Gastroesophageal sphincter (tissue), 4 donors: ENCODE results near the gene SLC6A3. TPM values are rescaled to one million over a fixed set of nuclear protein-coding genes. Genes with fewer than 3 reads are reported as not detected.

Experiments used
- ATAC-seq: fragments of 150-250 bp; one replicate; pipeline ENCODE4 v1.9.1; 2016; ENCODE audit warnings: mild to moderate bottlenecking, moderate library complexity
- H3K27ac ChIP-seq, 4 donors: fragments of 200-600 bp; sonication (generic) in 3 of 4; 1 replicate in 3 of 4; 2 replicates in 1 of 4; pipeline ENCODE4 v1.5.1; 2016 to 2019
- H3K27me3 ChIP-seq: fragments of 200-600 bp; sonication (generic); one replicate; pipeline ENCODE4 v1.5.1; 2019
- H3K36me3 ChIP-seq, 2 donors: fragments of 200-600 bp; sonication (generic); one replicate each; pipeline ENCODE4 v1.5.1; 2019; ENCODE audit warnings: control low read depth in 1 of 2
- H3K4me1 ChIP-seq, 3 donors: fragments of 200-600 bp; sonication (generic); 1 replicate in 2 of 3; 2 replicates in 1 of 3; pipeline ENCODE4 v1.5.1; 2016 to 2019; ENCODE audit warnings: control low read depth in 2 of 3
- H3K4me3 ChIP-seq, 2 donors: fragments of 200-600 bp; sonication (generic); one replicate each; pipeline ENCODE4 v1.5.1; 2019; ENCODE audit warnings: mild to moderate bottlenecking in 1 of 2, moderate library complexity in 1 of 2
- H3K9me3 ChIP-seq, 3 donors: fragments of 200-600 bp; sonication (generic); one replicate each; pipeline ENCODE4 v1.5.1; 2017 to 2019; ENCODE audit warnings: control low read depth in 2 of 3
- CTCF ChIP-seq, 4 experiments: fragments of 200-600 bp in 2 of 4; fragments of 450-650 bp in 2 of 4; sonication (generic) in 1 of 4; IDR thresholded peaks; one replicate each; pipeline ENCODE4 v1.5.1; 2017 to 2019; ENCODE audit warnings: antibody characterized with exemption in 4 of 4, mild to moderate bottlenecking in 2 of 4, moderate library complexity in 2 of 4
- EP300 ChIP-seq: sonication (generic); formaldehyde crosslinking; IDR thresholded peaks from one replicate; pipeline ENCODE4 v1.6.1; 2017; ENCODE audit warnings: antibody characterized with exemption, mild to moderate bottlenecking
- POLR2A ChIP-seq, 2 donors: fragments of 450-650 bp; IDR thresholded peaks; one replicate each; pipeline ENCODE4 v1.6.1; 2017; ENCODE audit warnings: antibody characterized with exemption in 2 of 2, mild to moderate bottlenecking in 2 of 2, moderate library complexity in 1 of 2
- POLR2AphosphoS5 ChIP-seq: sonication (generic); formaldehyde crosslinking; IDR thresholded peaks from one replicate; pipeline ENCODE4 v1.6.1; 2017; ENCODE audit warnings: antibody characterized with exemption
- WGBS, 2 donors: methylation state at CpG; one replicate each; pipeline ENCODE4 v1.1.5; 2018; ENCODE audit warnings: low coverage in 1 of 2; 5-methylcytosine and 5-hydroxymethylcytosine counted together
- total RNA-seq, 4 donors: library from RNA; depleted of rRNA; stranded (reverse); fragments of >200 nt; gene quantifications; one replicate each; pipeline ENCODE4 v1.1.0, GENCODE V29; 2016

Gene SLC6A3
- total RNA-seq, 4 donors from 2014 or later, result not detected

DNA sequence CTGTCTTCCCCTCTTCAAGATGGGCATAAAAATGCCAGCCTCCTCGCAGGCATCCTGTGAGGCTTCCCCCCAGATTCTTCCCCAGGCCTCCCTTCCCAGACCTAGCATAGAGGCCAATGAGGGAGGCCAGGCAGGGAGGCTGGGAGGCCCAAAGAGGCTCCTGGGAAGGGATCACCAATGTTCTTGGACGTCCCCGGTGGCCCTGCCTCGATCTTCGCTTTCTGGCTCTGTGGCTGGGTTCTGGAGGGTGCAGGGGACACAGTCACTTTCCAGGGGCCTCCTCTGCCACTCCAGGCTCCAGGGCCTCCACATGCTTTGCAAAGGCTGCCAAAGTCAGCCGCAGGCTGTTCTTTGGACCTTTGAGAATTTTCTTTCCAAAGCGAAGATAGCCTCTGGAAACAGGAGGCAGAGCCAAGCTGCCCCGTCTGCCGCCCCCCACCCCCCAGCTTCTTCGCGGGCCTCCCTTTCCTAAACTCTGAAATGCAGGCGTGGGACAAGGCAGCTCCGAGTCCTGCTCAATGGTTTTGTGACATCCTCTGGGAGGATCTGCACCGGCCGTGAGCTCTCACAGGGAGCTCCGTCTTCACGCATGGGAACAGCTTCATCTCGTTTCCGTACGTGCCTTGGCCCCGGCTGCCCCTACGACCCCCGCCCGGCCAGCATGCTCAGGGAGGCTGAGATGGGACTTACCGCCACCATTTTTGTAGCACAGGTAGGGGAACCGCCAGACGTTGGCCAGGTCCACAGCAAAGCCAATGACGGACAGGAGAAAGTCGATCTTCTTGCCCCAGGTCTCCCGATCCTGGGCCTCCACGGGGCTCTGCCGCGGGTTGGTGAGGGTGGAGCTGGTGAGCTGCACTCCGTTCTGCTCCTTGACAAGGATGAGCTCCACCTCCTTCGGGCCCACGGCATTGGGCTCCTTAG, 2.8 kb downstream of the SLC6A3 start:
- H3K36me3 ChIP-seq, result no peaks in the 10 kb centered on the region
- TF ChIP-seq EP300, result no peak
- no peak overlapping the region for H3K27ac ChIP-seq
- H3K27me3 ChIP-seq, result peaks cover 100% of the 10 kb centered on the region
- 47% methylated on average over 11 of the region's 36 CpGs; no CpG with 5 or more reads in 1 of the 2 donors for WGBS, 2 donors
- ATAC-seq, result no peak
- H3K4me1 ChIP-seq, result peaks cover 0 to 23% (median 10%) of the 10 kb centered on the region in 3 donors
- H3K9me3 ChIP-seq, result peaks cover 0 to 12% (median 0%) of the 10 kb centered on the region in 3 donors
- H3K4me3 ChIP-seq, result no peak overlapping the region

DNA sequence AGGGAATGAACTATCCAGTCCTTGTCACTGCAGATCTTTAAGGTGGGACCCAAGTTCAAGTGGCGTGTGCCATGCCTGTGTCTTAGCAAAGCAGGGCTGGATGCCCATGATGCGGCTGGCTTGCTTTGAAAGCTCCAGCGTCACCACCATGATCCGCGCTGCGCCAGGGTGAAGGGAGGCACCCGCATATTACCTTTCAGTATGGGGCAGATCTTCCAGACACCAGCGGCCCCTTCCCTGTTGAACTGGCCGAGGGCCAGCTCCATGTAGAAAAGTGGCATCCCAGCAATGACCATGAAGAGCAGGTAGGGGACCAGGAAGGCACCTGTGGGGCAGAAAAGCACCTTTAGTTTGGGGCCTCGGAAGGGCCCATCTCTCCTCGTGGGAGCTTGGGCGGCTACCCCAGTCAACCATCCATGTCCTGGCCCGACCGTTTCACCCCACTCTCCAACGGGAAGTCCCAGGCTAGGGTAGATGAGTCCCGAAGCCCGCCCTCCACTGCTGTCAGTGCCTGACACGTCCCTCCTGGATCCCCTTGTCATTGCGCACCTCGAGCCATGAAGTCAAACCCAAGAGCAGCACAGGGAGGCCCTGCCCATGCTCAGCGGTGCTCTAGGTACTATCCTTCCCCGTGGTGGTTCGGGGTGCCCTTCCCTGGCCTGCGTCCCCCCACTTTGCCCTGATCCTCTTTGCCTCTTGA, 3.9 kb downstream of the SLC6A3 start:
- no peak overlapping the region for H3K27ac ChIP-seq
- 80 to 91% methylated on average over 2 to 10 of the region's 24 CpGs for WGBS, 2 donors
- peaks cover 0 to 22% (median 10%) of the 10 kb centered on the region in 3 donors for H3K4me1 ChIP-seq
- H3K36me3 ChIP-seq, result no peaks in the 10 kb centered on the region
- TF ChIP-seq EP300 (no peak), POLR2AphosphoS5 (no peak), POLR2A (IDR thresholded peaks at IDR 0.05) (no peak), CTCF (IDR thresholded peaks at IDR 0.05) (no peak)
- no peak overlapping the region for H3K4me3 ChIP-seq
- ATAC-seq, result no peak
- peaks cover 98% of the 10 kb centered on the region for H3K27me3 ChIP-seq
- peaks cover 0 to 12% (median 0%) of the 10 kb centered on the region in 3 donors for H3K9me3 ChIP-seq

GRCh38 chr5:1440098-1440493, 5.1 kb downstream of the SLC6A3 start:
- H3K27me3 ChIP-seq, result peaks cover 92% of the 10 kb centered on the region
- H3K4me3 ChIP-seq, result no peak overlapping the region
- H3K27ac ChIP-seq, result no peak overlapping the region
- WGBS, 2 donors, result 74 to 80% methylated on average over 3 of the region's 3 CpGs
- no peaks in the 10 kb centered on the region for H3K36me3 ChIP-seq
- peaks cover 0 to 9% (median 4%) of the 10 kb centered on the region in 3 donors for H3K4me1 ChIP-seq
- no peak for ATAC-seq
- no peak for TF ChIP-seq POLR2AphosphoS5
- TF ChIP-seq POLR2A (IDR thresholded peaks at IDR 0.05), result no peak
- no peak for TF ChIP-seq CTCF (IDR thresholded peaks at IDR 0.05)
- TF ChIP-seq EP300, result no peak
- peaks cover 0 to 12% (median 0%) of the 10 kb centered on the region in 3 donors for H3K9me3 ChIP-seq

- H3K27ac ChIP-seq, result no peak overlapping the region
- H3K4me1 ChIP-seq, result peaks cover 0 to 4% (median 0%) of the 10 kb centered on the region in 3 donors
- no peak for TF ChIP-seq POLR2AphosphoS5
- no peak for TF ChIP-seq EP300
- no peak for TF ChIP-seq CTCF (IDR thresholded peaks at IDR 0.05)
- no peak for TF ChIP-seq POLR2A (IDR thresholded peaks at IDR 0.05)
- H3K9me3 ChIP-seq, result peaks cover 0 to 12% (median 0%) of the 10 kb centered on the region in 3 donors
- no peak overlapping the region for H3K4me3 ChIP-seq
- peaks cover 86% of the 10 kb centered on the region for H3K27me3 ChIP-seq
- 40 to 83% methylated on average over 1 to 2 of the region's 15 CpGs for WGBS, 2 donors
- ATAC-seq, result no peak
- H3K36me3 ChIP-seq, result no peaks in the 10 kb centered on the region
Observed at GRCh38 chr5:1439388-1440097, 5.7 kb downstream of the SLC6A3 start.

GRCh38 chr5:1438871-1439270, 6.4 kb downstream of the SLC6A3 start:
- no peaks in the 10 kb centered on the region for H3K36me3 ChIP-seq

More at GRCh38 chr5:1438871-1439270, 6.4 kb downstream of the SLC6A3 start:
- peaks cover 79% of the 10 kb centered on the region for H3K27me3 ChIP-seq
- ATAC-seq, result no peak
- peaks cover 0 to 16% (median 0%) of the 10 kb centered on the region in 3 donors for H3K9me3 ChIP-seq
- no peaks in the 10 kb centered on the region for H3K4me1 ChIP-seq
- H3K4me3 ChIP-seq, result no peak overlapping the region
- H3K27ac ChIP-seq, result no peak overlapping the region
- TF ChIP-seq POLR2AphosphoS5 (no peak), CTCF (IDR thresholded peaks at IDR 0.05) (no peak), EP300 (no peak), POLR2A (IDR thresholded peaks at IDR 0.05) (no peak)
- 78% methylated on average over 4 of the region's 21 CpGs; no CpG with 5 or more reads in 1 of the 2 donors for WGBS, 2 donors
